Mesenteric fat pad (tissue), 1 donor: ENCODE measurements around the gene RB1. TPM values are rescaled to one million over a fixed set of nuclear protein-coding genes. Genes with fewer than 3 reads are reported as not detected.
"Not testable (repeated sequence)": the region's sequence is repeated elsewhere in the genome, so short reads cannot be mapped to it uniquely, and the experiment has no call there.

Source experiments
- DNase-seq: peaks from one replicate; pipeline ENCODE4 v3.0.0-alpha.2; 2020; ENCODE audit warnings: low spot score
- total RNA-seq: library from RNA; stranded (reverse); fragmentation: NEBNext Ultra II Directional; extraction: Animal tissue kit (Norgen Biotek cat#: 25700); gene quantifications from one replicate; pipeline ENCODE4 v1.2.1, GENCODE V29; 2021
- donor health status: DM: yes; HTN: yes; CAD: no.

RB1 gene
- total RNA-seq, 1 donor from 2014 or later: 43.9 TPM

- DNase-seq: no peak
Observed at GRCh38 chr13:48404952-48405351, 101.4 kb downstream of the RB1 start.

GRCh38 chr13:48405875-48406274 lies 102.3 kb downstream of the RB1 start:
- DNase-seq: no peak

GRCh38 chr13:48410199-48410598 lies 106.6 kb downstream of the RB1 start:
- no peak for DNase-seq

- DNase-seq: no peak
Observed at GRCh38 chr13:48411147-48411794, 107.7 kb downstream of the RB1 start.

- no peak for DNase-seq
Observed at GRCh38 chr13:48411841-48412531, 108.4 kb downstream of the RB1 start.

- no peak for DNase-seq
Observed at GRCh38 chr13:48412881-48413351, 109.4 kb downstream of the RB1 start, which contains the start of gene LPAR6. Gene LPAR6 (minus strand): TSS chr13:48413113. CDS start chr13:48412423, 690 bp downstream.

- no peak for DNase-seq
Observed at GRCh38 chr13:48414501-48414900, 111.0 kb downstream of the RB1 start.

- no peak for DNase-seq
Observed at GRCh38 chr13:48415516-48415915, 112.0 kb downstream of the RB1 start.

- DNase-seq: not testable (repeated sequence)
Observed at GRCh38 chr13:48422003-48422402, 118.5 kb downstream of the RB1 start.

GRCh38 chr13:48424212-48424611 lies 120.7 kb downstream of the RB1 start:
- no peak for DNase-seq

GRCh38 chr13:48426052-48426451 lies 122.5 kb downstream of the RB1 start:
- no peak for DNase-seq

GRCh38 chr13:48426755-48427298 lies 123.3 kb downstream of the RB1 start:
- not testable (repeated sequence) for DNase-seq

- DNase-seq: no peak
Observed at GRCh38 chr13:48429036-48429435, 125.5 kb downstream of the RB1 start.

- DNase-seq: no peak
Observed at GRCh38 chr13:48429886-48430285, 126.3 kb downstream of the RB1 start.

- no peak for DNase-seq
Observed at GRCh38 chr13:48431431-48431830, 127.9 kb downstream of the RB1 start.

GRCh38 chr13:48431987-48432615 lies 128.6 kb downstream of the RB1 start:
- DNase-seq: no peak

- DNase-seq: no peak
Observed at GRCh38 chr13:48434200-48434599, 130.6 kb downstream of the RB1 start.

GRCh38 chr13:48436661-48437288 lies 133.2 kb downstream of the RB1 start:
- DNase-seq: no peak

- no peak for DNase-seq
Observed at GRCh38 chr13:48437371-48437770, 133.8 kb downstream of the RB1 start.

GRCh38 chr13:48443442-48444208 lies 140.1 kb downstream of the RB1 start:
- no peak for DNase-seq

- DNase-seq: no peak
Observed at GRCh38 chr13:48446464-48446863, 142.9 kb downstream of the RB1 start.
